ENCODE data around the gene CAMK4.

DNA sequence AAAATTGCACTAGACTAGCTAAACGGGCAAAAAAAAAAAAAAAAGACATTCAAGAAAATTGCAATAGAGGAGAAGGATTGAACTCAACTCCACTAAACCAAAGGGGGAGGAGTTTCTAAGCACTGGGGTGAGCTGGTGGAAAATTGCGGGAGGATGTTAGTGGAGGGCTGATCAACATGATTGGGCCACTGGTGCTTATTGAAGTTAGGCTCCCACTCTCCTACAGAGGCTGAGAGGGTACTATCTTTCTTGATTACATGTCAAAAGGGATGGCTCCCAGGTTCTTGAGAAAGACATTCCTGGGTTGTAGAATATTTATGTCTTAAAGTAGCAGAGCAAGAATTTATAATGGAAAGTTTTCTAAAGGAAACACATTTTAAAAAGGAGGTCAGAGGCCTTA, 38.0 kb downstream of the CAMK4 start:
- TF ChIP-seq, protein P1, sequence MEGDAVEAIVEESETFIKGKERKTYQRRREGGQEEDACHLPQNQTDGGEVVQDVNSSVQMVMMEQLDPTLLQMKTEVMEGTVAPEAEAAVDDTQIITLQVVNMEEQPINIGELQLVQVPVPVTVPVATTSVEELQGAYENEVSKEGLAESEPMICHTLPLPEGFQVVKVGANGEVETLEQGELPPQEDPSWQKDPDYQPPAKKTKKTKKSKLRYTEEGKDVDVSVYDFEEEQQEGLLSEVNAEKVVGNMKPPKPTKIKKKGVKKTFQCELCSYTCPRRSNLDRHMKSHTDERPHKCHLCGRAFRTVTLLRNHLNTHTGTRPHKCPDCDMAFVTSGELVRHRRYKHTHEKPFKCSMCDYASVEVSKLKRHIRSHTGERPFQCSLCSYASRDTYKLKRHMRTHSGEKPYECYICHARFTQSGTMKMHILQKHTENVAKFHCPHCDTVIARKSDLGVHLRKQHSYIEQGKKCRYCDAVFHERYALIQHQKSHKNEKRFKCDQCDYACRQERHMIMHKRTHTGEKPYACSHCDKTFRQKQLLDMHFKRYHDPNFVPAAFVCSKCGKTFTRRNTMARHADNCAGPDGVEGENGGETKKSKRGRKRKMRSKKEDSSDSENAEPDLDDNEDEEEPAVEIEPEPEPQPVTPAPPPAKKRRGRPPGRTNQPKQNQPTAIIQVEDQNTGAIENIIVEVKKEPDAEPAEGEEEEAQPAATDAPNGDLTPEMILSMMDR (optimal IDR thresholded peaks at IDR 0.05 in 1 of 3, IDR thresholded peaks at IDR 0.05 in 1 of 3, conservative IDR thresholded peaks at IDR 0.05 in 1 of 3; ENCODE audit: extremely low read depth in 1 of 3, insufficient read depth in 2 of 3, low read length in 3 of 3), result no peak
- no peak for TF ChIP-seq EZH2 (IDR thresholded peaks at IDR 0.05; ENCODE audit: low read length)

All from keratinocyte (primary cell).